Aorta (tissue), 5 donors: ENCODE measurements around the gene RNASE2. TPM values are rescaled to one million over a fixed set of nuclear protein-coding genes. Genes with fewer than 3 reads are reported as not detected.

Source experiments
- ATAC-seq: fragments of 200-7000 bp; cut with Tn5 transposase; one replicate; pipeline ENCODE4 v1.9.1; 2022; ENCODE audit warnings: moderate library complexity; ENCODE audit not compliant: low FRiP score
- DNase-seq, 2 donors: peaks; one replicate each; pipeline ENCODE4 v3.0.0-alpha.2; 2020
- H3K27ac ChIP-seq, 2 donors: one replicate each; pipeline ENCODE4 v1.5.1; 2013; ENCODE audit warnings: low read length in 2 of 2, mild to moderate bottlenecking in 2 of 2, moderate library complexity in 2 of 2, control low read depth in 1 of 2, inconsistent platforms in 1 of 2, low read depth in 1 of 2
- H3K27me3 ChIP-seq, 2 donors: one replicate each; pipeline ENCODE4 v1.6.1; 2013; ENCODE audit warnings: control low read depth in 1 of 2, low read length in 1 of 2, mild to moderate bottlenecking in 1 of 2, moderate library complexity in 1 of 2; ENCODE audit not compliant: insufficient read depth in 2 of 2, control insufficient read depth in 1 of 2
- H3K36me3 ChIP-seq, 2 donors: one replicate each; pipeline ENCODE4 v1.6.1; 2013; ENCODE audit warnings: control low read depth in 1 of 2, low read length in 1 of 2, mild to moderate bottlenecking in 1 of 2; ENCODE audit not compliant: insufficient read depth in 2 of 2, control insufficient read depth in 1 of 2
- H3K4me1 ChIP-seq, 2 donors: one replicate each; pipeline ENCODE4 v1.6.1; 2013; ENCODE audit warnings: low read length in 2 of 2, control low read depth in 1 of 2, mild to moderate bottlenecking in 1 of 2, moderate library complexity in 1 of 2; ENCODE audit not compliant: insufficient read depth in 2 of 2, control insufficient read depth in 1 of 2
- H3K4me3 ChIP-seq, 2 donors: one replicate each; pipeline ENCODE4 v1.5.1; 2013; ENCODE audit warnings: low read length in 2 of 2, control low read depth in 1 of 2, mild to moderate bottlenecking in 1 of 2
- H3K9me3 ChIP-seq: one replicate; pipeline ENCODE4 v1.6.1; 2013; ENCODE audit warnings: mild to moderate bottlenecking, low read length; ENCODE audit not compliant: control insufficient read depth
- WGBS, 2 donors: extraction: QIAGEN DNeasy Blood & Tissue Kit; methylation state at CpG; one replicate each; pipeline ENCODE4 v1.1.7; 2013; 5-methylcytosine and 5-hydroxymethylcytosine counted together
- intact Hi-C, 2 donors: fragments of 100-400 bp; cut with DNase I; formaldehyde crosslinking; loops; one replicate each; pipeline versions ENCODE4 v1.14.2 to v1.15.0; 2022
- polyA plus RNA-seq, 2 donors: library from polyadenylated mRNA; stranded (reverse); fragments of 200-250 nt; gene quantifications; one replicate each; pipeline ENCODE4 v1.2.3, GENCODE V29; 2013
- total RNA-seq, 2 donors: library from RNA; stranded (reverse); fragmentation: NEBNext Ultra II Directional; extraction: Animal tissue kit (Norgen Biotek cat#: 25700); gene quantifications; one replicate each; pipeline ENCODE4 v1.2.1, GENCODE V29; 2021
- donor health status: healthy with polysubstance abuse.
- donor health status: Bipolar disorder and iron deficiency.
- donor health status: DM: no; HTN: no; CAD: no.
- donor health status: DM: no; HTN: no; CAD: no.
- donor health status: DM: yes; HTN: yes; CAD: no.

The RNASE2 gene
- total and polyA plus RNA-seq, 4 donors: 2.8 to 5.8 (median 3.9) TPM

GRCh38 chr14:20989471-20989786 lies 34.1 kb downstream of the RNASE2 start:
- H3K4me1 ChIP-seq: peaks cover 3 to 10% of the 10 kb centered on the region in 2 donors
- intact Hi-C loops: loop anchor here (2.0 to 10.0 kb wide), 4 partner anchors 19 to 655 kb away; partner anchors contain the start of genes ANG (in 1 of the 2), CCNB1IP1 (in 1 of the 2) and RNASE4 (in 1 of the 2)
- DNase-seq (no peak), ATAC-seq (no peak)
- WGBS, 2 donors: 0 to 1% methylated on average over 11 of the region's 11 CpGs
- no peaks in the 10 kb centered on the region for H3K27me3 ChIP-seq
- H3K27ac ChIP-seq: peak overlapping the region; percentile 91 to 99
- H3K36me3 ChIP-seq: peaks cover 0 to 3% of the 10 kb centered on the region in 2 donors
- H3K9me3 ChIP-seq: no peaks in the 10 kb centered on the region
- H3K4me3 ChIP-seq: peak overlapping the region in 1 of 2 donors; percentile 9

DNA sequence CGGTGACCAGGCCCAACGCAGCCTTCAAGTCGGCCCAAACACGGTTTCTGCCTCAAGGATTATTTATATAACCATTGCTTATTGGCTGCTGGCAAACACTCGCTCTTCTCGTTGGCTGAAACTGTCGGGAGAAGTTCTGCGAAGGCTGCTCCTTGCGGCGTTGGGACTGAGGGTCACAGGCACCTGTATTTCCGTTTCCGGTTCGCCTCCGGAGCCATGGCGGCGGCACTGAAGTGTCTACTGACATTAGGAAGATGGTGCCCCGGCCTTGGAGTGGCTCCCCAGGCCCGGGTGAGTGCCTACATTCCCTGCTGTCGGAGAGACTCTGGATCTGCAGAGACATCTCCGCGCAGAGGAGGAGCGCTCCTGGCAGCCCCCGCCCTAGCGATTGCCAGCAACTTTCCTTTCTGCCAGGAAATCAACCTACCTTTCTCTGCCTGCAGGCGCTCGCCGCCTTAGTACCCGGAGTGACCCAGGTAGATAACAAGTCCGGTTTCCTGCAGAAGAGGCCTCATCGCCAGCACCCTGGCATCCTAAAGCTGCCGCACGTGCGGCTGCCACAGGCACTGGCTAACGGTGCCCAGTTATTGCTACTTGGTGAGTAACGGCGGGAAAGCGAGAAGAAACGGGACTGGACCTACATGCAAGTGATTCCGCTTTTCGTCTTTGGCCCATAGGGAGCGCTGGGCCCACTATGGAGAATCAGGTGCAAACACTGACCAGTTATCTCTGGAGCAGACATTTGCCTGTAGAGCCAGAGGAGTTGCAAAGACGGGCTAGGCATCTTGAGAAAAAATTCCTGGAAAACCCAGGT lies 34.7 kb downstream of the RNASE2 start, which contains the start of gene METTL17:
Gene METTL17, plus strand, starts transcription at position 194 of the 814 bp plus-strand sequence. Its CDS starts 23 bp downstream, at position 217.
- Histone ChIP-seq H3K27me3 (no peaks in the 10 kb centered on the region), H3K4me3 (peak within 1 kb of the TSS; percentile 85 to 89), H3K4me1 (peaks cover 3 to 10% of the 10 kb centered on the region in 2 donors), H3K36me3 (peaks cover 0 to 4% of the 10 kb centered on the region in 2 donors), H3K27ac (peak within 1 kb of the TSS; percentile 91 to 99), H3K9me3 (no peaks in the 10 kb centered on the region)
- WGBS, 2 donors: 0% methylated on average over 42 of the region's 42 CpGs
- ATAC-seq (peak; percentile 94), DNase-seq (peak; percentile 94 to 95)
- intact Hi-C loops: loop anchor here (2.0 to 10.0 kb wide), 4 partner anchors 19 to 655 kb away; partner anchors contain the start of genes ANG (in 1 of the 2), CCNB1IP1 (in 1 of the 2) and RNASE4 (in 1 of the 2)

- no peaks in the 10 kb centered on the region for H3K9me3 ChIP-seq
- DNase-seq (no peak), ATAC-seq (no peak)
- no peak overlapping the region for H3K4me3 ChIP-seq
- H3K27me3 ChIP-seq: no peaks in the 10 kb centered on the region
- H3K4me1 ChIP-seq: no peaks in the 10 kb centered on the region
- H3K27ac ChIP-seq: no peak overlapping the region
- intact Hi-C loops: no loop called here
- 89 to 90% methylated on average over 14 of the region's 14 CpGs for WGBS, 2 donors
- peaks cover 5 to 10% of the 10 kb centered on the region in 2 donors for H3K36me3 ChIP-seq
These were observed 41.2 kb downstream of the RNASE2 start for GRCh38 chr14:20996521-20996920.

DNA sequence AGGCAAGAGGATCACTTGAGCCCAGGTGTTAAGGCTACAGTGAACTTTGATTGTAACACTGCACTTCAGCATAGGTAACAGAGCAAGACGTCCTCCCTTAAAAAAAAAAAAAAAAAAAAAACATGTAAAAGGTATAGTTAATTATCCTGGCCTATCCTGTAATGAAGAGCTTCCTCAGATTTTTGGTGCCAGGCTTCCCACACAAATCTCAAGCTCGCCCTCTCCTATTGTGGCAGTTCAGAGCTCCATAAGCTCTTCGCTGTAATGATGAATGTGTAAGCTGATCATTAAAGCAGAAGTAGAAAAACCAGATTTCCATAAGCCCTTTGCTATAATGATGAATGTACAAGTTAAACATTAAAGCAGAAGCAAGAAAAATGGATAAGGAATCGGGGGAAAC lies 41.8 kb downstream of the RNASE2 start:
- intact Hi-C loops: no loop called here

DNA sequence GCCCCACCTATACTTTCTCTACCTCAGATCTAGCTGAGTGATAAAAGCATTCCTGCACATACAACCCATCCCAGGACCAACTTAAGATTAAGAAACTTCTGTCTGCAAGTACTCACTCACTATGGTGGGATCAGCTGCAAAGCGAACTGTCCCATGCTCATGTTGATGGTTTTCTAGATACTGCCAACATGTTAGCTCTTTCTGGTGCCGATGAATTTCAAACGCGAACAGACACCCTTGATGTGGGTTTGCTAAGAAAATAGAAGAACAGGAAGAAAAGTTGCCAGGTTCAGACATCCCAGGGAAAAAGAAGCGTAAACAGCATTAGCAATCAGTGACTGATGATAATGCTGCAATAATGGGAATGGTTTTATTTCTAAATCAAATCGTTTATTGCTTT lies 42.3 kb downstream of the RNASE2 start:
- Histone ChIP-seq H3K27ac (no peak overlapping the region), H3K4me1 (no peaks in the 10 kb centered on the region), H3K9me3 (no peaks in the 10 kb centered on the region), H3K4me3 (no peak overlapping the region), H3K36me3 (peaks cover 5 to 8% of the 10 kb centered on the region in 2 donors), H3K27me3 (no peaks in the 10 kb centered on the region)
- ATAC-seq: no peak
- DNase-seq: no peak
- WGBS, 2 donors: 77 to 80% methylated on average over 6 of the region's 6 CpGs
- intact Hi-C loops: no loop called here

More for the DNA sequence above, 41.8 kb downstream of the RNASE2 start:
- WGBS, 2 donors: 45 to 56% methylated on average over 4 of the region's 4 CpGs
- no peak for ATAC-seq
- DNase-seq: no peak
- Histone ChIP-seq H3K27me3 (no peaks in the 10 kb centered on the region), H3K4me3 (no peak overlapping the region), H3K27ac (no peak overlapping the region), H3K9me3 (no peaks in the 10 kb centered on the region), H3K36me3 (peaks cover 5 to 10% of the 10 kb centered on the region in 2 donors), H3K4me1 (no peaks in the 10 kb centered on the region)

DNA sequence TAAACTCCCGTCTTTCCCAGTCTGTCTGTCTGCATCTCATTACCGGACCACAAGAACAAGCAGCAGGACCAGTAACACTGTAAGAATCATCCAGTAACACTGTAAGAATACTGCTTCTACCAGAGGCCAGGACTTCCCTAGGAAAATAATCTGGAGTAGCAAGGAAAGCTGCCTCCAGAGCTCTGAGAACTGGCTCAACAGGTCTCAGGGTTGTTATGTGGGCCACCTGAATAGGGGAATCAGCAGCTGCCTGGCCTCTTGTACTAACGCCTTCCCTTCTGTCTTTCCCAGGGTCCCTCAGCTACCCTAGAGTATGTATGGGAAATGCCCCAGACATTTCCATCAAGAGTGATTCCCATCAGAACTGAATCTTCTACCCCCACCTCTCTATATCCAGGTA lies 42.9 kb downstream of the RNASE2 start:
- WGBS, 2 donors: 63 to 69% methylated on average over 3 of the region's 3 CpGs
- Histone ChIP-seq H3K36me3 (peaks cover 5 to 7% of the 10 kb centered on the region in 2 donors), H3K9me3 (no peaks in the 10 kb centered on the region), H3K4me3 (no peak overlapping the region), H3K27ac (no peak overlapping the region), H3K4me1 (no peaks in the 10 kb centered on the region), H3K27me3 (no peaks in the 10 kb centered on the region)
- ATAC-seq (no peak), DNase-seq (no peak)
- intact Hi-C loops: no loop called here

- peak in 1 of 2 donors; percentile 80 for DNase-seq
- ATAC-seq: peak; percentile 81
- H3K27me3 ChIP-seq: no peaks in the 10 kb centered on the region
These were observed 43.5 kb downstream of the RNASE2 start, which contains the start of gene SLC39A2 for GRCh38 chr14:20998674-20999366. Gene SLC39A2, plus strand, starts transcription at chr14:20999293. Its CDS starts 154 bp downstream, at chr14:20999447.

GRCh38 chr14:20999591-20999990 lies 44.3 kb downstream of the RNASE2 start:
- 80 to 83% methylated on average over 4 of the region's 4 CpGs for WGBS, 2 donors

More at GRCh38 chr14:20998674-20999366, 43.5 kb downstream of the RNASE2 start, which contains the start of gene SLC39A2:
- 27 to 35% methylated on average over 6 of the region's 6 CpGs for WGBS, 2 donors
- Histone ChIP-seq H3K4me3 (no peak within 1 kb of the TSS), H3K4me1 (no peaks in the 10 kb centered on the region), H3K9me3 (no peaks in the 10 kb centered on the region), H3K36me3 (peaks cover 5 to 7% of the 10 kb centered on the region in 2 donors), H3K27ac (no peak within 1 kb of the TSS)
- intact Hi-C loops: no loop called here

More at GRCh38 chr14:20999591-20999990, 44.3 kb downstream of the RNASE2 start:
- peaks cover 5 to 7% of the 10 kb centered on the region in 2 donors for H3K36me3 ChIP-seq
- no peak overlapping the region for H3K4me3 ChIP-seq
- no peak overlapping the region for H3K27ac ChIP-seq
- no peaks in the 10 kb centered on the region for H3K9me3 ChIP-seq
- no peaks in the 10 kb centered on the region for H3K4me1 ChIP-seq
- no peaks in the 10 kb centered on the region for H3K27me3 ChIP-seq
- intact Hi-C loops: no loop called here
- ATAC-seq (no peak), DNase-seq (no peak)
